Body of pancreas (tissue), 4 donors: ENCODE results near the gene STK32B. TPM values are rescaled to one million over a fixed set of nuclear protein-coding genes. Genes with fewer than 3 reads are reported as not detected.

ENCODE experiments used
- ATAC-seq: fragments of 150-250 bp; one replicate; pipeline ENCODE4 v1.9.1; 2016
- DNase-seq, 4 donors: peaks; one replicate each; pipeline ENCODE4 v3.0.0-alpha.2; 2019
- H3K27ac ChIP-seq, 4 donors: fragments of 200-600 bp; sonication (generic); 1 replicate in 3 of 4; 2 replicates in 1 of 4; pipeline versions ENCODE4 v1.5.1 to v1.6.1; 2016 to 2019; ENCODE audit warnings: mild to moderate bottlenecking in 1 of 4, mixed read lengths in 1 of 4, moderate library complexity in 1 of 4
- H3K27me3 ChIP-seq, 2 donors: fragments of 200-600 bp; sonication (generic); one replicate each; pipeline ENCODE4 v1.6.0; 2016; ENCODE audit warnings: mild to moderate bottlenecking in 1 of 2
- H3K36me3 ChIP-seq, 2 donors: fragments of 200-600 bp; sonication (generic); replicated peaks in 1 of 2; 2 replicates each; pipeline ENCODE4 v1.5.1; 2016; ENCODE audit warnings: low read depth in 2 of 2; ENCODE audit not compliant: insufficient read depth in 1 of 2
- H3K4me1 ChIP-seq: fragments of 200-600 bp; sonication (generic); one replicate; pipeline ENCODE4 v1.6.0; 2016
- H3K4me3 ChIP-seq, 2 donors: fragments of 200-600 bp; sonication (generic); 1 replicate in 1 of 2; 2 replicates in 1 of 2; pipeline ENCODE4 v1.5.1; 2016 to 2019
- H3K9me3 ChIP-seq, 3 donors: fragments of 200-600 bp; sonication (generic); 1 replicate in 2 of 3; 2 replicates in 1 of 3; pipeline ENCODE4 v1.5.1; 2016
- CTCF ChIP-seq, 7 experiments: fragments of 450-650 bp in 4 of 7; fragments of 200-600 bp in 3 of 7; sonication (generic) in 3 of 7; IDR thresholded peaks; one replicate each; pipeline ENCODE4 v1.5.1; 2016 to 2019; ENCODE audit warnings: antibody characterized with exemption in 7 of 7
- POLR2A ChIP-seq, 3 donors: fragments of 450-650 bp; IDR thresholded peaks; one replicate each; pipeline ENCODE4 v1.6.1; 2016; ENCODE audit warnings: antibody characterized with exemption in 3 of 3, mild to moderate bottlenecking in 2 of 3
- WGBS, 2 donors: methylation state at CpG; one replicate each; pipeline ENCODE4 v1.1.5; 2017; 5-methylcytosine and 5-hydroxymethylcytosine counted together
- intact Hi-C: fragments of 100-400 bp; cut with DNase I; formaldehyde crosslinking; loops from one replicate; pipeline ENCODE4 v1.15.1; 2023
- total RNA-seq, 2 donors: library from RNA; depleted of rRNA; stranded (reverse); fragments of >200 nt; gene quantifications; one replicate each; pipeline ENCODE4 v1.1.0, GENCODE V29; 2016

Gene STK32B
- total RNA-seq, 2 donors from 2014 or later: 1.3 to 4.9 TPM

GRCh38 chr4:5389756-5390310, 338.6 kb downstream of the STK32B start:
- Histone ChIP-seq H3K9me3 (no peaks in the 10 kb centered on the region), H3K27ac (no peak overlapping the region), H3K4me1 (peaks cover 4% of the 10 kb centered on the region), H3K36me3 (no peaks in the 10 kb centered on the region), H3K4me3 (no peak overlapping the region), H3K27me3 (no peaks in the 10 kb centered on the region)
- intact Hi-C loops: no loop called here
- ATAC-seq: no peak
- TF ChIP-seq POLR2A (IDR thresholded peaks at IDR 0.05) (no peak), CTCF (IDR thresholded peaks at IDR 0.05) (no peak)
- 44 to 65% methylated on average over 3 of the region's 3 CpGs for WGBS, 2 donors
- no peak for DNase-seq

GRCh38 chr4:5391492-5391891, 340.2 kb downstream of the STK32B start:
- intact Hi-C loops: no loop called here
- TF ChIP-seq CTCF (IDR thresholded peaks at IDR 0.05): no peak
- no peak for TF ChIP-seq POLR2A (IDR thresholded peaks at IDR 0.05)
- H3K4me1 ChIP-seq: no peaks in the 10 kb centered on the region
- no peak overlapping the region for H3K4me3 ChIP-seq
- H3K9me3 ChIP-seq: no peaks in the 10 kb centered on the region
- no peak overlapping the region for H3K27ac ChIP-seq
- no peaks in the 10 kb centered on the region for H3K36me3 ChIP-seq
- 77% methylated on average over 4 of the region's 4 CpGs for WGBS, 2 donors
- ATAC-seq (no peak), DNase-seq (no peak)
- no peaks in the 10 kb centered on the region for H3K27me3 ChIP-seq

- H3K9me3 ChIP-seq: no peaks in the 10 kb centered on the region
- H3K4me1 ChIP-seq: no peaks in the 10 kb centered on the region
- 76 to 77% methylated on average over 12 of the region's 12 CpGs for WGBS, 2 donors
- intact Hi-C loops: no loop called here
- H3K4me3 ChIP-seq: no peak overlapping the region
- H3K36me3 ChIP-seq: no peaks in the 10 kb centered on the region
- no peak overlapping the region for H3K27ac ChIP-seq
- TF ChIP-seq POLR2A (IDR thresholded peaks at IDR 0.05) (no peak), CTCF (IDR thresholded peaks at IDR 0.05) (no peak)
- DNase-seq (no peak), ATAC-seq (no peak)
- no peaks in the 10 kb centered on the region for H3K27me3 ChIP-seq
Observed at GRCh38 chr4:5393911-5394513, 342.7 kb downstream of the STK32B start.

GRCh38 chr4:5395781-5396180, 344.5 kb downstream of the STK32B start:
- no peak for DNase-seq
- Histone ChIP-seq H3K27ac (no peak overlapping the region), H3K27me3 (no peaks in the 10 kb centered on the region), H3K4me3 (no peak overlapping the region), H3K9me3 (no peaks in the 10 kb centered on the region), H3K4me1 (no peaks in the 10 kb centered on the region), H3K36me3 (no peaks in the 10 kb centered on the region)
- intact Hi-C loops: no loop called here
- no peak for ATAC-seq
- 45 to 53% methylated on average over 8 of the region's 8 CpGs for WGBS, 2 donors
- TF ChIP-seq POLR2A (IDR thresholded peaks at IDR 0.05) (no peak), CTCF (IDR thresholded peaks at IDR 0.05) (no peak)

DNA sequence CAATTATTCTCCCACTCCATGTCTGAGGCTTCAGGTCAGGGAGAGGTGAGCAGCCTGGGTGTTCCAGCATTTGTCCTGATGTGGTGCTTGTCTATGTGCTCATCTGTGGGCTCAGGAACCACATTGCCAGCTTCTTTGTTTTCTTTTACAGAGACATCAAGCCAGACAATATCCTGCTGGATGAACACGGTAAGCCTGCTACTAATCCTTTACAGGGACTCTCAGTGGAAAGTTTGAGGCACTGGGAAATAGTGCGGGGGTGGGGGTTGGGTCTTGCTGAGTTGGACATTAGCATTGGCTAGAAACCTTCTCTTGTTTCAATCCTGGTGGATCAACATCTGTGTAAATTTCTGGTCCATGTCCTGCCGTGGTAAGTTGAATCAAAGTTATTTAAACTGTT, 346.8 kb downstream of the STK32B start:
- TF ChIP-seq CTCF (IDR thresholded peaks at IDR 0.05): no peak
- TF ChIP-seq POLR2A (IDR thresholded peaks at IDR 0.05): no peak
- H3K36me3 ChIP-seq: no peaks in the 10 kb centered on the region
- DNase-seq: no peak
- no peak overlapping the region for H3K27ac ChIP-seq
- H3K4me3 ChIP-seq: no peak overlapping the region
- ATAC-seq: no peak
- H3K9me3 ChIP-seq: no peaks in the 10 kb centered on the region
- H3K4me1 ChIP-seq: no peaks in the 10 kb centered on the region
- 57 to 61% methylated on average over 3 of the region's 3 CpGs for WGBS, 2 donors
- intact Hi-C loops: no loop called here
- H3K27me3 ChIP-seq: no peaks in the 10 kb centered on the region
